ENCODE results near the gene RSAD2. TPM values are rescaled to one million over a fixed set of nuclear protein-coding genes. Genes with fewer than 3 reads are reported as not detected.

The RSAD2 gene
- total RNA-seq, 1 experiment from 2014 or later = not detected

GRCh38 chr2:6917761-6918421, 40.3 kb downstream of the RSAD2 start:
- peaks cover 40% of the 10 kb centered on the region for H3K4me1 Mint-ChIP-seq
- no peak overlapping the region for H3K27ac Mint-ChIP-seq
- TF ChIP-seq MAX (CRISPR knock-in tag; IDR thresholded peaks at IDR 0.05) = no peak
- TF ChIP-seq HMGXB4 (CRISPR knock-in tag; IDR thresholded peaks at IDR 0.05) = 0 out of 2 replicates have a peak, but pooled peaks have one; percentile 9
- 0 out of 2 replicates have a peak, but pooled peaks have one; percentile 47 for TF ChIP-seq FOXP4 (CRISPR knock-in tag; IDR thresholded peaks at IDR 0.05)
- no peak for TF ChIP-seq ATF3 (CRISPR knock-in tag; conservative IDR thresholded peaks at IDR 0.05)
- TF ChIP-seq RORB (CRISPR knock-in tag; IDR thresholded peaks at IDR 0.05) = no peak
- peak overlapping the region; percentile 67 for H3K4me3 Mint-ChIP-seq
- H3K27me3 Mint-ChIP-seq (ENCODE audit: low read depth) = peaks cover 28% of the 10 kb centered on the region
- H3K9me3 Mint-ChIP-seq = no peaks in the 10 kb centered on the region
- no peak for DNase-seq (ENCODE audit: low spot score)
- ATAC-seq = peak; percentile 25
- CTCF ChIA-PET = interaction anchor here (0.6 to 2.0 kb wide), 7 partner anchors 11 to 117 kb away, joined by 3 to 9 read pairs (median 3); partner anchors contain the start of gene CMPK2
- H3K36me3 Mint-ChIP-seq = no peaks in the 10 kb centered on the region
- POLR2A ChIA-PET = interaction anchor here (0.6 kb wide), 1 partner anchor 96 kb away, joined by 3 read pairs; no protein-coding TSS in a partner anchor

GRCh38 chr2:6919901-6920742, 42.5 kb downstream of the RSAD2 start:
- peaks cover 25% of the 10 kb centered on the region for H3K27me3 Mint-ChIP-seq (ENCODE audit: low read depth)
- POLR2A ChIA-PET = no interaction called here
- TF ChIP-seq ATF3 (CRISPR knock-in tag; conservative IDR thresholded peaks at IDR 0.05) (no peak), PRDM15 (CRISPR knock-in tag; IDR thresholded peaks at IDR 0.05) (peak; percentile 31; the same call in 1 of the 2 replicates), CDX4 (CRISPR knock-in tag; IDR thresholded peaks at IDR 0.05; ENCODE audit: borderline replicate concordance) (no peak)
- H3K4me3 Mint-ChIP-seq = no peak overlapping the region
- peaks cover 40% of the 10 kb centered on the region for H3K4me1 Mint-ChIP-seq
- DNase-seq (ENCODE audit: low spot score) = no peak
- CTCF ChIA-PET = no interaction called here
- no peak overlapping the region for H3K27ac Mint-ChIP-seq
- no peaks in the 10 kb centered on the region for H3K9me3 Mint-ChIP-seq
- no peaks in the 10 kb centered on the region for H3K36me3 Mint-ChIP-seq
- no peak for ATAC-seq

GRCh38 chr2:6920743-6921064, 43.1 kb downstream of the RSAD2 start:
- Mint-ChIP-seq H3K4me3 (no peak overlapping the region), H3K36me3 (no peaks in the 10 kb centered on the region), H3K27me3 (ENCODE audit: low read depth) (peaks cover 24% of the 10 kb centered on the region), H3K9me3 (no peaks in the 10 kb centered on the region), H3K27ac (no peak overlapping the region), H3K4me1 (peaks cover 34% of the 10 kb centered on the region)
- ChIA-PET CTCF (no interaction called here), POLR2A (no interaction called here)
- ATAC-seq (no peak), DNase-seq (ENCODE audit: low spot score) (no peak)
- TF ChIP-seq PRDM15 (CRISPR knock-in tag; IDR thresholded peaks at IDR 0.05) = no peak
- no peak for TF ChIP-seq E2F1 (CRISPR knock-in tag; IDR thresholded peaks at IDR 0.05)
- no peak for TF ChIP-seq GRHL2 (CRISPR knock-in tag; IDR thresholded peaks at IDR 0.05; ENCODE audit: insufficient replicate concordance, severe bottlenecking)
- no peak for TF ChIP-seq ZNF396 (CRISPR knock-in tag; IDR thresholded peaks at IDR 0.05; ENCODE audit: borderline replicate concordance)
- no peak for TF ChIP-seq FOXP4 (CRISPR knock-in tag; IDR thresholded peaks at IDR 0.05)

Measured in WTC11 (cell line).